ENCODE results near the gene NCAPH2.
"Not testable (repeated sequence)": the region's sequence is repeated elsewhere in the genome, so short reads cannot be mapped to it uniquely, and the experiment has no call there.

NCAPH2 gene

DNA sequence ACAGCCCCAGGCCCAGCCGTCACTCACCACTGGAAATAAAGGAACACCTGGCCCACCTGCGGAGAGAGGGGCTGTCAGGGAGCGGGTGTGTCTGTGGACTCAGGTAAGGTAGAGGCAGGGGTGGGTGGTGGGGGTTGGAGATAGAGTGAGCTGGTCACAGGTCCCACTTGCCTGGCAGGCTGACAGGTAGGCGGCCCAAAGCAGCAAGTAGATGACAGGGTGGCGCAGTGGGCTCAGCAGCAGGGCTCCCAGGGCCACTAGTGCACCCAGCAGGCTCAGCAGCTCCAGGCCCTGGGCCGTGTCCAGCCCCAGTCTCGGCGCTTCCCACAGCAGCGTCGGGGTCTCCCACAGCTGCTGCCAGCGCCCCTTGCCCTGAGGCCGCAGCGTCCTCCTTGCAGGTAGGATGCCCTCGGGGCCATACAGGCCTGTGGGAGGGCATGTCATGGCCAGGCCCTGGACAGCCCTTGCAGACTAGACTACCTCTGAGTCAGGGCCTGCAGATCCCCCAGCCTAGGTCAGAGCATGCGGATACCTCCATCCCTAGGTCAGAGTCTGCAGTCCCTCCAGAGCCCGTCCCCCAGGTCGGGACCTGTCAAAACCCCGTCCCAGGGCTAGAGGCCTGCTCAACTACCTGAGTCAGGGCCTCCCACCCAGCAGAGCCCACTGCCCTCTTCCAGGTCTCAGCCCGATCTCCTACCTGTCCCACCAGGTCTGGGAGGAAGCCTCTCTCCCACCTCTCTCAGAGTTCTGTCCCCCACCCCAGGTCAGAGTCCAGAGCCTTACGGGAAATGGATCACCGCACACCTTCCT, 1.2 kb upstream of the NCAPH2 start:
- peak overlapping the region; percentile 99 for H3K4me3 ChIP-seq
- H3K36me3 ChIP-seq (replicated peaks) = peaks cover 38% of the 10 kb centered on the region
- peaks cover 8% of the 10 kb centered on the region for H3K4me1 ChIP-seq
- no peaks in the 10 kb centered on the region for H3K27me3 ChIP-seq (ENCODE audit: low read depth)
- DNase-seq (ENCODE audit: low spot score in 2 of 2) = no peak
- no peaks in the 10 kb centered on the region for H3K9me3 ChIP-seq
- in situ Hi-C loops (cut with MboI; ENCODE audit: low sequenced_read_pairs) = no loop called here

DNA sequence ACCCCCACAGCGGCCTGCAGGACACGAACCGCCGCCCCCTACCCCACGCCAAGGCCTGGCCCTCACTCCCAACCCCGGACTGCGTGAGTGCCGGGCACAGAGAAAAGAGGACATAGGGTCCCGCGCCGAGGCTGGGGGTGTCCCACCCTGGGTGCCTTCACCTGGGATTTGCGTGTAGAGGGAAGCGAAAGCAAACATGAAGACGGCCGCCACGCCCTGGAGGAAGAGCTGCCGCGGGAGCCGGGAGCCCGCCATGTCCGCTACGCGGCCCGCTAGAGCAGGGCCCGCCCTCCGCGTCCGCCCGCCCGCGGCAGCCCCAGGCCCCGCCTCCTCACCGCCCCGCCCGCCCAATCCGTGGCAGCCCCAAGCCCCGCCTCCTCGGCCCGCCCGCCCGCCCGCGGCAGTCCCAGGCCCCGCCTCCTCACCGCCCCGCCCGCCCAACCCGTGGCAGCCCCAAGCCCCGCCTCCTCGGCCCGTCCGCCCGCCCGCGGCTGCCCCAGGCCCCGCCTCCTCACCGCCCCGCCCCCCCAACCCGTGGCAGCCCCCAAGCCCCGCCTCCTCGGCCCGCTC, 518 bp upstream of the NCAPH2 start, which contains the start of gene LMF2:
Gene LMF2 (minus strand): TSS at position 282 of the 570 bp plus-strand sequence. CDS start 27 bp downstream, at position 255.
- in situ Hi-C loops (cut with MboI; ENCODE audit: low sequenced_read_pairs) = no loop called here
- peak; percentile 77 to 94 for DNase-seq (ENCODE audit: low spot score in 2 of 2)
- Histone ChIP-seq H3K9me3 (no peaks in the 10 kb centered on the region), H3K27me3 (ENCODE audit: low read depth) (no peaks in the 10 kb centered on the region), H3K4me1 (peaks cover 8% of the 10 kb centered on the region), H3K36me3 (replicated peaks) (peaks cover 38% of the 10 kb centered on the region), H3K4me3 (peak within 1 kb of the TSS; percentile 99)

DNA sequence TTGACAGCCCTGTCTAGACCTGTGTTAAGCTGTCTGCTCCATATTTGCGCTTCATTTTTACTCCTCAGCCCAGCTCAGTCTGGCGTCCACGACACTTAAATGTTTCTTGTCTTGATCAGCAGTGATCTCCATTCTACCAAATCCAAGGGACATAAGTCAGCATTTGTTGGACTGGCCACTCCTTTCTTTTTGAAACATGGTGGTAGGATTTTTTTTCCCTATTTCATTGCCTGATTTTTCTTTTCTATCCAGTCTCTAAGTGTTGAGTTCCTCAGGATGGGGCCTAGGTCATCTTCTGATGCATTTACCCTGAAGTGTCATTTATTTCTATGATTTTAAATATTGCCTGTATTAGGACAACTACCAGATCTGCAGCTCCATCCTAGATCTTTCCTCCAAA, 873 bp downstream of the NCAPH2 start:
- no peaks in the 10 kb centered on the region for H3K27me3 ChIP-seq (ENCODE audit: low read depth)

DNA sequence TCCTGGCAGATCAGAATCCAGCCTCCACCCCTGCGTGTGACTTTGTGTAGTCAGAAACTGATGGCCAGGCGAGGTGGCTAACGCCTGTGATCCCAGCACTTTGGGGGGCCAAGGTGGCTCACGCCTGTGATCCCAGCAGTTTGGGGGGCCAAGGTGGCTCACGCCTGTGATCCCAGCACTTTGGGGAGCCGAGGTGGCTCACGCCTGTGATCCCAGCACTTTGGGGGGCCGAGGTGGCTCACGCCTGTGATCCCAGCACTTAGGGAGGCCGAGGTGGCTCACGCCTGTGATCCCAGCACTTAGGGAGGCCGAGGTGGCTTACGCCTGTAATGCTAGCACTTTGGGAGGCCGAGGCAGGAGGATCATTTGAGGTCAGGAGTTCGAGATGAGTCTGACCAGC, 5.2 kb downstream of the NCAPH2 start:
- no peak overlapping the region for H3K4me3 ChIP-seq
- DNase-seq (ENCODE audit: low spot score in 2 of 2) = no peak
- no peaks in the 10 kb centered on the region for H3K27me3 ChIP-seq (ENCODE audit: low read depth)
- in situ Hi-C loops (cut with MboI; ENCODE audit: low sequenced_read_pairs) = loop anchor here (10.0 kb wide), 1 partner anchor 258 kb away; the partner anchor contains the start of gene HDAC10
- no peaks in the 10 kb centered on the region for H3K9me3 ChIP-seq
- H3K4me1 ChIP-seq = peaks cover 8% of the 10 kb centered on the region
- H3K36me3 ChIP-seq (replicated peaks) = peaks cover 36% of the 10 kb centered on the region

More for the DNA sequence above, 873 bp downstream of the NCAPH2 start:
- peaks cover 32% of the 10 kb centered on the region for H3K36me3 ChIP-seq (replicated peaks)
- no peaks in the 10 kb centered on the region for H3K9me3 ChIP-seq
- peak overlapping the region; percentile 99 for H3K4me3 ChIP-seq
- peaks cover 8% of the 10 kb centered on the region for H3K4me1 ChIP-seq
- in situ Hi-C loops (cut with MboI; ENCODE audit: low sequenced_read_pairs) = no loop called here
- no peak for DNase-seq (ENCODE audit: low spot score in 2 of 2)

DNA sequence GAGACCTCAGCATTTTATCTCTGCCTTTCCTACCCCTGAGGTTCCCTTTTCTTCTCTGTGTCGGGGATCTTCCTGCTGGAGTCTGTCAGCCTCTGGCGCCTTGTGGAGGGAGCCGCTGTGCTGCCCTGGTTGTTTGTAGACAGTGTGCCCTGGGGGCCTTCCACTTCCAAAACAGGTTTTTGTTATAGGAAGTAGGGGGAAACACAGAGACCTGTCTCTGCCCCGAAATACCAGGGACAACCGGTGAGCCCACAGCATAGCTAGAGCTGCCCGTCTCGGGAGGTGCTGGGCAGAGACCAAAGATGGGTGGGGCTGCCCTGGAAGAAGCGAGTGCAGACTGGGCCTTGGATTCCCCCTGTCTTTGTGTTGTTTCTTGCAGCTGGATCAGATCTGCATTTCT, 8.0 kb downstream of the NCAPH2 start:
- peaks cover 52% of the 10 kb centered on the region for H3K36me3 ChIP-seq (replicated peaks)
- no peaks in the 10 kb centered on the region for H3K4me1 ChIP-seq
- in situ Hi-C loops (cut with MboI; ENCODE audit: low sequenced_read_pairs) = loop anchor here (10.0 kb wide), 1 partner anchor 261 kb away; the partner anchor contains the start of gene HDAC10
- DNase-seq (ENCODE audit: low spot score in 2 of 2) = no peak
- H3K4me3 ChIP-seq = no peak overlapping the region
- H3K9me3 ChIP-seq = no peaks in the 10 kb centered on the region
- H3K27me3 ChIP-seq (ENCODE audit: low read depth) = no peaks in the 10 kb centered on the region

DNA sequence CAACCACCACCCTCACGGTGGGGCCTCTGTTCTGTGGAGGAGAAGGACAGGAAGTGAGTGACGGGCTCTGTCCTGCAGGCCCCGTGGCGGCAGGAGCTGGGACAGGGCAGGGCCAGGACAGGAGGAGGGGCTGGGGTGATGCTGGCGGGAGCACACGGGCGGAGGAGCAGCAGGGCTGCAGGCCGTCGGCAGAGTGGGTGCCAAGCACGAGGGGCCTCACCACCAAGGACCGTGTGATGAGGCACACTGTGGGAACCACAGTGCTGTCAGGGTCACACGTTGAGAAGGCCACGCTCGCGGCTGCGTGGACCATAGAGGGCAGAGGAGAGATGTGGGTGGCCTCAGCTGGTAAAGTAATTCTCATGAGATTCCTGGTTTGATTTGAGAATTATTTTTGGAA, 8.9 kb downstream of the NCAPH2 start:
- peaks cover 58% of the 10 kb centered on the region for H3K36me3 ChIP-seq (replicated peaks)
- no peaks in the 10 kb centered on the region for H3K27me3 ChIP-seq (ENCODE audit: low read depth)
- no peak for DNase-seq (ENCODE audit: low spot score in 2 of 2)
- no peaks in the 10 kb centered on the region for H3K9me3 ChIP-seq
- no peaks in the 10 kb centered on the region for H3K4me1 ChIP-seq
- no peak overlapping the region for H3K4me3 ChIP-seq
- in situ Hi-C loops (cut with MboI; ENCODE audit: low sequenced_read_pairs) = loop anchor here (10.0 kb wide), 1 partner anchor 262 kb away; the partner anchor contains the start of gene HDAC10

DNA sequence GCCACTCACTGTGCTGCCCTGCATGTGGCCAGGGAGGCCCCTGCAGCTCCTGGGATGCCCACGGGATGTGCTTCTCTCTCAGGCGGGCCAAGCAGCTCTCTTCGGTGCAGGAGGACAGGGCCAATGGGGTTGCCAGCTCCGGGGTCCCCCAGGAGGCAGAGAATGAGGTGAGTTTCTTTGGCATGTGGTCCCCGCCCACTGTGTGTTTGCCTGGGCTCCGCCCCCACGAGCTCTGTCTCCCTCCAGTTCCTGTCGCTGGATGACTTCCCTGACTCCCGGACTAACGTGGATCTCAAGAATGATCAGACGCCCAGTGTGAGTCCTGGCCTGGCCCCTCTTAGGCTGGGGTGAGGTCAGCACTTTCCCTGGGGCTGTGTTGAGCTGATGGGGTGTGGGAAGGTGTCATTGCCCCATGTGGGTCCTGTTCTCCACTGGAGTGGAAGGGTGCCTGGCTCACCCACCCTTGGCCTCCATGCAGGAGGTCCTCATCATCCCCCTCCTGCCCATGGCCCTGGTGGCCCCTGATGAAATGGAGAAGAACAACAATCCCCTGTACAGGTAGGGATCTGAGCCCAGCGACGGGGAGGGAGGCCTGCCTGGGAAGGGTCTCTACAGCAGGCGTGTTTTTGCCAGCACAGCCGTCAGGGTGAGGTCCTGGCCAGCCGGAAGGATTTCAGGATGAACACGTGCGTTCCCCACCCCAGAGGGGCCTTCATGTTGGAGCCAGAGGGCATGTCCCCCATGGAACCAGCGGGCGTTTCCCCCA, 9.7 kb downstream of the NCAPH2 start:
- H3K36me3 ChIP-seq (replicated peaks) = peaks cover 63% of the 10 kb centered on the region
- no peaks in the 10 kb centered on the region for H3K9me3 ChIP-seq
- no peaks in the 10 kb centered on the region for H3K27me3 ChIP-seq (ENCODE audit: low read depth)
- in situ Hi-C loops (cut with MboI; ENCODE audit: low sequenced_read_pairs) = loop anchor here (10.0 kb wide), 1 partner anchor 263 kb away; the partner anchor contains the start of gene HDAC10
- H3K4me1 ChIP-seq = no peaks in the 10 kb centered on the region
- no peak for DNase-seq (ENCODE audit: low spot score in 2 of 2)
- H3K4me3 ChIP-seq = no peak overlapping the region

DNA sequence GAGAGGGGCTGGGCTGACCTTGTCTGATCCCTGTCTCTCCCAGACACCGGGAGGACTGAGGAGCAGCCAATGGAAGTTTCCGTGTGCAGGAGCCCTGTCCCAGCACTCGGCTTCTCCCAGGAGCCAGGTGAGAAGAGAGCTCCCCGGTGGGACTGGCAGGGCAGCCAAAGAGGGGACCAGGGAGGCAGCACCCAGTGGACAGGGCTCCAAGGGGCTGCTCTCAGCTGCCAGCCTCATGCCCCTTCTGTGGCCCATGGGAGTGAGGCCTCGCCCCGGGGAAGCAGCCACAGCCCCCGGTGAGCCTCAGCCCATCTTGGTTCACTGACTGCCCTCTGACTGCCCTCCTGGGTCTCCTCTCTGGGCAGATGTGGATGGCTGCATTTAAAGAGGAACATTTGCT, 10.6 kb downstream of the NCAPH2 start:
- in situ Hi-C loops (cut with MboI; ENCODE audit: low sequenced_read_pairs) = loop anchor here (10.0 kb wide), 1 partner anchor 264 kb away; the partner anchor contains the start of gene HDAC10
- H3K36me3 ChIP-seq (replicated peaks) = peaks cover 68% of the 10 kb centered on the region
- H3K27me3 ChIP-seq (ENCODE audit: low read depth) = no peaks in the 10 kb centered on the region

DNA sequence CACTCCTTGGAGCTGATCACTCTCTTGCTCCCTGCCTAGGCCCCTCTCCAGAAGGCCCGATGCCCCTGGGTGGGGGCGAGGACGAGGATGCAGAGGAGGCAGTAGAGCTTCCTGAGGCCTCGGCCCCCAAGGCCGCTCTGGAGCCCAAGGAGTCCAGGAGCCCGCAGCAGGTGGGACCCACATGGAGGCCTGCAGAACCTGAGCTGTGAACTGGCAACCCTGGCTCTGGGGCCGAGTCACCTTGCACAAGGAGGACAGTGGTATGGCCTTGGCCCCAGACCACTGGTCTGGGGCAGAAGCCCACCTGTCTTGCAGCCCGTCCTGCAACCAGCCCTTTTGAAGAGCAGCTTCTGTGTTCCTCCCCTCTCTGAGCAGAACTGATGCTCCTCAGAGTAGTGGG, 11.1 kb downstream of the NCAPH2 start:
- in situ Hi-C loops (cut with MboI; ENCODE audit: low sequenced_read_pairs) = loop anchor here (10.0 kb wide), 1 partner anchor 264 kb away; the partner anchor contains the start of gene HDAC10
- Histone ChIP-seq H3K4me1 (no peaks in the 10 kb centered on the region), H3K9me3 (no peaks in the 10 kb centered on the region), H3K36me3 (replicated peaks) (peaks cover 74% of the 10 kb centered on the region), H3K27me3 (ENCODE audit: low read depth) (no peaks in the 10 kb centered on the region), H3K4me3 (no peak overlapping the region)
- DNase-seq (ENCODE audit: low spot score in 2 of 2) = no peak

More for the DNA sequence above, 10.6 kb downstream of the NCAPH2 start:
- no peaks in the 10 kb centered on the region for H3K4me1 ChIP-seq
- H3K4me3 ChIP-seq = no peak overlapping the region
- no peak for DNase-seq (ENCODE audit: low spot score in 2 of 2)
- no peaks in the 10 kb centered on the region for H3K9me3 ChIP-seq

DNA sequence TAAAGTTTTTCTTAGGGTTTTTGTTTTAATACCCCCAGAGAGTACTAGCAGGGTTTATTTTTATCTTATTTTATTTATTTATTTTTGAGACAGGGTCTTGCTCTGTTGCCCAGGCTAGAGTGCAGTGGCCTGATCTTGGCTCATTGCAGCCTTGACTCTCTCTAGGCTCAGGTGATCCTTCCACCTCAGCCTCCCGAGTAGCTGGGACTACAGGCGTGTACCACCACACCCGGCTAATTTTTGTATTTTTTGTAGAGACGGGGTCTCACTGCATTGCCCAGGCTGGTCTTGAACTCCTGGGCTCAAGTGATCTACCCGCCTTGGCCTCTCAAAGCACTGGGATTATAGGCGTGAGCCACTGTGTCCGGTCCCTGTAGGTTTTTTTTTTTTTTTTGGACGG, 12.2 kb downstream of the NCAPH2 start:
- H3K9me3 ChIP-seq; H3K4me1 ChIP-seq; H3K27me3 ChIP-seq (ENCODE audit: low read depth); DNase-seq (ENCODE audit: low spot score in 2 of 2); in situ Hi-C loops (cut with MboI; ENCODE audit: low sequenced_read_pairs); H3K4me3 ChIP-seq: not testable (repeated sequence)
- H3K36me3 ChIP-seq (replicated peaks) = peaks cover 75% of the 10 kb centered on the region

DNA sequence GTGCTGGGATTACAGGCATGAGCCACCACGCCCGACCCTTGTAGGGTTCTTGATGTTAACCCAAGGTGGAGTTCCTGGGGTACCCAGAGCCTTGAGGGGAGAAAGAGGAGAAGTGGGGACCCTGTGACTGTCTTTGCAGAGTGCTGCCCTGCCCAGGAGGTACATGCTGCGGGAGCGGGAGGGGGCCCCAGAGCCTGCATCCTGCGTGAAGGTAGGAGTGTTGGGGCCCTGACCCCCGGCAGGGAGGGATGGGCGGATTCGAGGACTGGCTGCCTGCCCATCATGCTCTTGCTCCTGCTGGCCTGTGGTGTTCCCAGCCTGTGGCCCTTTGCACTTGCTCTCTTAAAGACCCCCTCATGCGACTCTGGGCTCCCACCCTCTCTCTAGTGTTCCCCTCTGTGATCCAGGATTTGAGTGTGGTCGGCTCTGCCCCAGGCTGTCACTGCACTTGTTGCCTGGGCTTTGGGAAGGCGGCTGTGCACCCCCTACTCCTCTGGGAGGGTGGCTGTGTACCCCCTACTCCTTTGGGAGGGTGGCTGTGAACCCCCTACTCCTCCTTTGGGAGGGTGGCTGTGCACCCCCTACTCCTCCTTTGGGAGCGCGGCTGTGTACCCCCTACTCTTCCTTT, 12.9 kb downstream of the NCAPH2 start:
- H3K9me3 ChIP-seq = no peaks in the 10 kb centered on the region
- H3K4me1 ChIP-seq = no peaks in the 10 kb centered on the region
- no peak overlapping the region for H3K4me3 ChIP-seq
- no peak for DNase-seq (ENCODE audit: low spot score in 2 of 2)
- peaks cover 74% of the 10 kb centered on the region for H3K36me3 ChIP-seq (replicated peaks)
- in situ Hi-C loops (cut with MboI; ENCODE audit: low sequenced_read_pairs) = no loop called here
- H3K27me3 ChIP-seq (ENCODE audit: low read depth) = no peaks in the 10 kb centered on the region

DNA sequence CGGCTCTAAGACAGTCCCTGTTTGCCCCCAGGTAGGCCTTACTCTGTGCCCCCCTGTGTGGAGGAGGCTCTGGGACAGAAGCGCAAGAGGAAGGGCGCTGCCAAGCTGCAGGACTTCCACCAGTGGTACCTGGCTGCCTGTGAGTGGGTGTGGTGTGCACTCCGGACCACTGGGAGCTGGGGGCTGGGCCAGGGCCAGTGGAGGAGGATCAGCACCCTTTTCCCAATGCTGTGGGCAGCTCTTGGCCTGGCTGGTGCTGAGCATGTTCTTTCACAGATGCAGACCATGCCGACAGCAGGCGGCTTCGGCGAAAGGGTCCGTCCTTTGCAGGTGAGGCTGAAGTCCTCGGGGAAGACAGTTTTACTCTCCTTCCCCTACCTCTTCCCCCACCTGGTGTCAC, 13.7 kb downstream of the NCAPH2 start:
- DNase-seq (ENCODE audit: low spot score in 2 of 2) = no peak
- H3K27me3 ChIP-seq (ENCODE audit: low read depth) = no peaks in the 10 kb centered on the region
- in situ Hi-C loops (cut with MboI; ENCODE audit: low sequenced_read_pairs) = no loop called here
- peaks cover 67% of the 10 kb centered on the region for H3K36me3 ChIP-seq (replicated peaks)
- H3K4me3 ChIP-seq = no peak overlapping the region
- peaks cover 1% of the 10 kb centered on the region; the same call in 1 of the 2 replicates for H3K4me1 ChIP-seq
- H3K9me3 ChIP-seq = no peaks in the 10 kb centered on the region

DNA sequence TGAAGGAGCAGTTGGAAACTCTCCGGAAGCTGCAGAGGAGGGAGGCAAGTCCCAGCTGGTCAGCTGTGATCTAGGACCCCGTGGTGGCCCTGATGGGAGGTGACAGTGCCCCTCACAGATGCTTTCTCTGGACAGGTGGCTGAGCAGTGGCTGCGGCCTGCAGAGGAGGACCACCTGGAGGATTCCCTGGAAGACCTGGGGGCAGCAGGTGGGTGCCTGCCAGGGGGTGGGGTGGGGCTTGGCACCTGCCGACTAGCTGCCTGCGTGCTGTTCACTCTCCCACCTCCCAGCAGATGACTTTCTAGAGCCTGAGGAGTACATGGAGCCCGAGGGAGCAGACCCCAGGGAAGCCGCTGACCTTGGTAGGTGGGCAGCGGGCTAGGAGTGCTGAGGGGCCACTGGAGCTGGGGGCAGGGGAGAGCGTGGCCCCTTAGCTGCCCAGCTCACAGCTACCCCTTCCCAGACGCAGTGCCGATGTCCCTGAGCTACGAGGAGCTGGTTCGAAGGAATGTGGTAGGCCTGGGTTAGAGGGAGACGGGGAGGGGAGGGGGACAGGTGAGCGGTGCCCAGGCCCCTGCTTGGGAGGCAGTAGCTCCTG, 14.3 kb downstream of the NCAPH2 start:
- H3K27me3 ChIP-seq (ENCODE audit: low read depth) = no peaks in the 10 kb centered on the region
- no peak overlapping the region for H3K4me3 ChIP-seq
- peaks cover 7% of the 10 kb centered on the region; the same call in 1 of the 2 replicates for H3K4me1 ChIP-seq
- in situ Hi-C loops (cut with MboI; ENCODE audit: low sequenced_read_pairs) = no loop called here
- H3K36me3 ChIP-seq (replicated peaks) = peaks cover 64% of the 10 kb centered on the region
- no peak for DNase-seq (ENCODE audit: low spot score in 2 of 2)
- no peaks in the 10 kb centered on the region for H3K9me3 ChIP-seq

All from HAP-1 (cell line).